ENCODE measurements around the gene VGLL1. TPM values are rescaled to one million over a fixed set of nuclear protein-coding genes. Genes with fewer than 3 reads are reported as not detected.
A peak's percentile ranks its signal among the peaks of the same experiment; 100 is the strongest.

VGLL1 gene
- polyA plus RNA-seq (ENCODE audit: insufficient read length): 7.2 TPM
- long read RNA-seq, donor 1: 0 reads
- long read RNA-seq, donor 2, partial matches to known transcripts: 5 of 9 reads
- long read RNA-seq, donor 2, other reads (novel, unspliced or antisense): 0 of 9 reads
- long read RNA-seq, donor 3: 0 reads
- long read RNA-seq, donor 4: 0 reads
- long read RNA-seq, donor 5, partial matches to known transcripts: 0 of 4 reads
- long read RNA-seq, donor 5, other reads (novel, unspliced or antisense): 0 of 4 reads
- long read RNA-seq, donor 6: 0 reads
- long read RNA-seq, donor 7, partial matches to known transcripts: 0 of 1 reads
- long read RNA-seq, donor 7, other reads (novel, unspliced or antisense): 0 of 1 reads
- long read RNA-seq, donor 8, partial matches to known transcripts: 0 of 1 reads
- long read RNA-seq, donor 8, other reads (novel, unspliced or antisense): 0 of 1 reads

- no peak for DNase-seq
Observed at GRCh38 chrX:136531951-136532350, at the start of gene VGLL1. VGLL1 (plus strand) TSS chrX:136532215; CDS start chrX:136536021, 3,806 bp downstream.

DNA sequence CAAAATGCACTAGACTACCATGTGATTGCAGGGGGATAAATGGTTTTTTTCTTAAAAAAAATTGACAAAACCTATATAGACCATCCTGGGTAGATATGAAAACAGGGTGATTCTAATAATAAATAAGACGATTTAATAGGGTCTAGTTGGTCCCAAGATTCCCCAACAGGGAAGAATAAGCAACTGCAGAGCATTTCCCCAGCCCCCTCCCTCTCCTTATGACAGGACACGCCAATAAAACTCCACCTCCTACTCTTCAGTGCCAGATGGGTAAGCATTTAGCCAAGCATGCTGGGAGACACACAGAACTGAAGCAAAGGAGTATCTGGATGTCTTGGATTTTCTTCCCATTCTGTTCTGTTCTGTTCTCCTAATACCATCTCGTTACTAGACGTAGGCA lies 44.4 kb upstream of the VGLL1 start, which contains the start of gene BRS3:
Gene BRS3 (plus strand): TSS at position 301 of the 400 bp plus-strand sequence. CDS start 168 bp downstream, outside the sequence.
- no peak for DNase-seq

DNA sequence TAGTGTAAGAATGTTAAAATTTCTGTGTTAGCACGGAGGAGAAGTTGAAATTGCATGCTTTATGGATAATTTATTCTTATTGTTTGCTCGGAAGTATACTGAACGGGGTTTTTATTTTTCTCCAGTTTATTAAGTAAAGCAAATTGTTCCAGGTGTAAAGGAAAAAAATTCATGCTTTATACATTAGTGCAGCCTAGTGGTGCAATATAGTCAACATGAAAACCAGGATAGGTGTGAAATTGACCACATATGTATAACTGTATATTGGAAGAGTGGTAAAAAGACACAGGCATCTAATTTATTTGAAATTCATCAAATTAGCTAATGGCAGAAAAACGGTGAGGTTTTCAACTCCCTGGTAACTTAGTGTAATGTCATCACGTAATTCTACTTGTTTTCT lies 43.3 kb upstream of the VGLL1 start:
- DNase-seq: no peak

- no peak for DNase-seq
Observed at GRCh38 chrX:136491832-136492231, 40.2 kb upstream of the VGLL1 start.

DNA sequence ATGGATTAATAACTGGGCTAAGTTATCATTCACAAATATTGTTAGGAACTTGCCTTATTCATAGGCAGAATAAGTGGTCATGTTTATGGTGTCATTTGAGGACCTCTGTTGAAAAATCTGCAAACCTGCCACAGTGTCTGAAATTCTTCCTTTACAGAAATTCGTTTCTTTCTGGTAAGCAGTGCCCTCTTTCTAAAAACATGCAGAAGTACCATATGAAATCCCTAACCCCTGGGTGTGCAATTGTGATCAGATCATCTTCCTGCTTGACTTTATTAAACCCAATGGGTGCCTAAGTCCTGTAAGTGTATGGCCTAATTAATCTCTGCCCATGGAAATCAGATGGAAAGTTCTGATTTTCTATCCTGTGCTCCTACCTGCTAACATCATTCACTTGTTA lies 39.0 kb upstream of the VGLL1 start:
- DNase-seq: no peak

- DNase-seq: no peak
Observed at GRCh38 chrX:136495043-136495442, 37.0 kb upstream of the VGLL1 start.

GRCh38 chrX:136496186-136496763 lies 35.7 kb upstream of the VGLL1 start:
- no peak for DNase-seq

DNA sequence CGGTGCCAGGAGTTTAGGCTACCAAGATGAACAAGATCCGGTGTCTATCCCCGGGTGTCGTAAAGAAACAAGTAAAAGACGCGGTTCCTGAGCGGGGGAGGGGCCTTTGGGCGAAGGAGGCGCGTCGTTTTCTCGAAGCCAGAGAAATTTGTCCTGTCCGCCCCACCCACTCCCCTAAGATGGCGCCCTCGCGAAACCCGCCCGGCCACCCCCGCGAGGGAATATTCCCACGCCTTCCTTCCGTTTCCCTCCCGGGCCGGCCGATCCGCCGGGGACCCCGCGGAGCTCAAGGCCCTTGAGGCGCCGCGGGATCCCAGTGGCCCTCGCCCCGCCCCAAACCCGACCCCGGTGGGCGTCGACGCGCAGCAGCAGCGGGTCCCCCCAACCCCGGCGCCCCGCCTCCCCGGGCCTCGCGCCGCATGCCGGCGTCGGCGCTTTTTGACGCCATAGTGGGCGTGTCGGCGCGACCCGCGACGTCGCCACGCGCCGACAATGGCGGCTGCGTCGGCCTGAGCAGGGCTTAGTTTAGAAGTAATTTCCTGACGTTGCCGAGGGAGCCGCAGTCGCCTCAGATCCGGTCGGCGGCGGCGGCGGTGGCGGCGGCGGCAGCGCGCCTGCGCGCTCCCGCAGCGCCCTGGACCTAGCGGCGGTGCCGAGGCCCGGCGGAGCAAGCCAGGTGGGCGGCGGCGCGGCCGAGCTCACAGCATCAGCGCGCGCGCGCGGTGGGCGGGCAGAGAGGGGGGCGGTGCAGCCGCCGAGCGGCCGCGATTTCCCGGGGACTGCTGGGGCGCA lies 35.1 kb upstream of the VGLL1 start:
- peak; percentile 84 for DNase-seq

- no peak for DNase-seq
Observed at GRCh38 chrX:136497556-136498052, 34.4 kb upstream of the VGLL1 start, which contains the start of gene HTATSF1. HTATSF1 (plus strand) TSS chrX:136497592; CDS start chrX:136497685, 93 bp downstream.

DNA sequence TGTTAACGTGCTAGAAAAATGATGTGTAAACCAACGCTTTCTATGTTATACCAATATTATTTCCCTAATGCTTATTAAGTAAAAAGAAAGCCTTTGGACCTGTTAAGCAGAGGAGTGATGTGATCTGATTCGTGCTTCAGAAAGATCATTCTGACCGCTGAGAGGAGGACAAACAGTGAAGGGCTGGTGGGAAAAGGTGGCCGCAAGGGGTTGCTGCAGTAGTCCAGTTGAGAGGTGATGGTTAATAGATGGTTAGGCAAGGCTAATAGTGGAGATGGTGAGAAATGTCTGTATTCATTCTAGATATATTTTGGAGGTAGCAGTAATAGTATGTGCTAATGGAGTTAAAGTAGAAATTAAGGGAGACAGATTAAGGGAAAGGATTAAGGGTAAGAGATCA lies 12.9 kb upstream of the VGLL1 start:
- no peak for DNase-seq

DNA sequence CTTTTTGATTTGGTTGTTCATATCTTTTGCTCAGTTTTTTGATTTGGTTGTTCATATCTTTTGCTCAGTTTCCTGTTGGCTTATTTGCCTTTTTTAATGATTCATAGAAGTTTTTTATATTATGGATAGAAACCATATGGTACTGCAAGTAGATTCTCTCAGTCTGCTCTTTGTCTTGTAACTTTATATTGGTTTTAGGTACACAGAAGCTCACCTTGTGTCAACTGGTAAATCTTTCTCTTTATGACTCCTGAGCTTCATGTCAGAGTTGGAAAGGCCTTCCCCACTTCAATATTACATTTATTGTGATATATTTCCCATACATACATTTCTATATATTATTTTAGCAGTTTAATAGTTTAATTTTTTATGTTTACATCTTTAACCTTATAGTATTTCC lies 8.2 kb upstream of the VGLL1 start:
- DNase-seq: no peak

DNA sequence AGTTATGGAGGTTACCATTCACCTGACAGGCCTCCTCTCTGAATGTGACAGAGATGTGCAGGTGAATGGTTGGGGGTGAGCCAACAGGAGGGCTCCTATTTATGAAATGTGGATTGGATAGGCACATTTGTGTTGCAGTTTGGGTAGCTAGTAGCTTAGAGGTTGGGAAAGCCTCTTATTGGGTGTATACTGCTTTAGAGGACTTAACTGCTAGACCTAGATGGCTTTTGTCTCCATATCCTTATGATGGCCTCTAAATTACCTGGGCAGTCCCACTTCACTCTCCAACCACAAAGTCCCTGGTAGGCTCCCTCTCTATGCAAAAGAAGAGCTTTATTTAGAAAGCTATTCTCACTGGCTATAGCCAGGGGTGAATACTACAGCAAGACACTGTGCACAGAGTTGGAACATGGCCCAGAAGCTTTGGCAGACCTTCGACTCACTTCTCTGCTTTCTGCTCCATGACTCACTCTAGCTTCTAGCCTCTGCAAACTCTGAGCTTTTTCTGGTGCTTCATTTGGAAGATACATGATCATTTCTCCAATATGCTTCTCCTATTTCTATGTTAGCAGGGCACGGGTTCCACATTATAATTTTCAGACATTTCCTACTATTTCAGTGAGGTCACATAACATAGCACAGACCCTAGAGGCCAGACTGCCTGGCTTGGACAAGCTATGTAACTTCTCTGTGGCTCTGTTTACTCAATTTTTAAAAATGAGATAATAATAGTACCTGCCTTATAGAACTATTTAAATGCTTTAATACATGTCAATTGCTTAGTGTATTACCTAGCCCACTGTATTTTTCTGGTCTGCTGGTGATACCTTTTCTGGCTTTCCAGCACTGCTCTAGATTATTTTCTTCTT lies 6.0 kb upstream of the VGLL1 start:
- peak; percentile 17 for DNase-seq

DNA sequence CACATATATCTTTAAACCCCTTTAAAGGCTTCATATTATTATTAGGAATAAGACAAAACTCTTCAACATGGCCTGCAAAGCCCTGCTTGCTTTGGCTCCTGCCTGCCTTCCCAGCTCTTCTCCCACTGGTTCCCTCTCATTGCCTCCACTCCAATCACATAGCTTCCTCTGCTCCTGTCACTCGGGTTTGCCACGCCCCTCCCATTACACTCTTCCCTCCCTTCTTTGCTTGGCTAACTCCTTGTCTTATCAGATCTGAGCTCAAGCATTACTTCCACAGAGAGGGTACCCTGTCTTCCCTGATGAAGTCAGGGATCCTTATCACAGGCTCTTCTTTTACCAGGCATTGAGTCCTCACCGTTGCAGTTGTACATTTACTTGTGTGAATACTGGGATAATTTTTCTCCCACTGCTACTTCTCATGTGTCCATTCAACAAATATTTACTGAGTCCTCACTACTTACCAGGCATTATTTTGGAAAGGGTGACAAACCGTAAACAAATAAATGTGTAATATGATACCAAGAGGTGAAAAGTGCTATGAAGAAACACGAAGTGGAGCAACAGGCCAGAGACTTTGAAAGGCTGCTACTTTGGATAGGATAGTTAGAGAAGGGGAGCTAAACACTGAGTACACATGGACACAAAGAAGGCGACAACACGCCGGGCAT lies 3.2 kb upstream of the VGLL1 start:
- DNase-seq: no peak

DNA sequence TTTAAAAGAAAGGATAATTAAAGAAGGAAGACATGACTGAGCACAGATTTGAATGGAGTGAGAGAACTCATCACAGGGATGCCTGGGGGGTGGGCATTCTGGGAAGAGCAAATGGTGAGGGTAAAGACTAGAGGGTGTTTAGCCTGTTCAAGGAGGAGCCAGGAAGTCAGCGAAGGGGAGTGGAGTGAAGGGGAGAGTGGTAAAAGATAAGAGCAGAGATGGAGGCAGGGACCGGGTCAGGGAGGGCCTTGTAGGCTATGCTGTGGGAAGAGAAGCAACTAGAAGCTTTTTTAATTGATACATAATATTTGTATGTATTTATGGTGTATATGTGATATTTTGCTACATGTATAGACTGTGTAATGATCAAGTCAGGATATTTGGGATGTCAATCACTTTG lies 2.2 kb upstream of the VGLL1 start:
- DNase-seq: no peak

DNA sequence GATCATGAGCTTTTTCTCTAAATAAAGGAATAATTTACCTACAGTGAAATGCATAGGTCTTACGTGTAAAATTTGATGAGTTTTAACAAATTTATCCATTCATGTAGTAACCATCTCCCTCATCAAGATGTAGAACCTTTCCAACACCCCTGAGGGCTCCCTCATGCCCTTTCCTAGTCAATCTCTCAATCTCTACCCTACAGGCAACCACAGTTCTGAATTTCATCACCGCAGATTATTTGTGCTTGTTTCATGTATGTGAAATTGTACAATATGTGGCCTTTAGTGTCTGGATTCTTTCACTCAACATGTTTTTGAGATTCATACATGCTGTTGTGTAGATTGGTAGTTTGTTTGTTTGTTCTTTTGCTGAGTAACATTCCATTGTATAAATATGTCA lies 2.1 kb downstream of the VGLL1 start:
- no peak for DNase-seq

GRCh38 chrX:136538811-136539210 lies 6.8 kb downstream of the VGLL1 start:
- no peak for DNase-seq

DNA sequence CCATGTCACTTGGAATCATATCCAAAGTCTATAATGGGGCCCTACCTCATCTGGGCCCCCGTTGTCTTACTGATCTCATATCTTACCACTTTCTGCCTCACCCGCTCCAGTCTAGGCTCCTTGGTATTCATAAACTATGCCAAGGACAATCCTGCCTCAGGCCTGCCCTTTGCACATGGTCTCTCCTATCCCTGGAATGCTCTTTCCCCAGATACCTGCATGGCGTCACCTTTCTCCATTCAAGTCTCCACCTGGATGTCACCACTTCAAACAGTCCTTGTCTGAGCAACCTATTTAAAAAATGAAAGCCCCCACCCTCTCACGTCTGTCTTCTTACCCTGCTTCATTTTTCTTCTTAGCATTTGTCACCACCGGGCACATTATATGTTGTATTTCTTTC lies 8.2 kb downstream of the VGLL1 start:
- DNase-seq: no peak

DNA sequence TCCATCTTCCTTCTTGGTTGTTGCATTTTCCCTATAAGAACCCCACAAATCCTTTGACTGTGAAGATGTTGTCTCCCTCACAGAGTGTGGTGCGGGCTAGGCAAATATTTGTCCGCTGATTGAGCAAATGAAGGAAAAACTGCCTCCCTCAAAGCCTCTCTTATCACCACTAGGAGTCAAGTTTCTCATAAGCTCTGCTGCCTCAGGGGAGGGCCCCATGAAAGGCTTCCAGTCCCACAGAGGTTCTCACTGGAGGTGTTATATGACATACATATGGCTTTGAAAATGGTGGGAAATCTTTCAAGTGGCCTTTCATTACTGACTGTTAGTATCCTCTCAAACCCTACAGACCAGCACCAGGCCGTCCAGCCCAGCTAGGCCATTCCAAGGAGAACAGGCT lies 9.3 kb downstream of the VGLL1 start:
- no peak for DNase-seq

GRCh38 chrX:136542281-136542680 lies 10.3 kb downstream of the VGLL1 start:
- DNase-seq: no peak

DNA sequence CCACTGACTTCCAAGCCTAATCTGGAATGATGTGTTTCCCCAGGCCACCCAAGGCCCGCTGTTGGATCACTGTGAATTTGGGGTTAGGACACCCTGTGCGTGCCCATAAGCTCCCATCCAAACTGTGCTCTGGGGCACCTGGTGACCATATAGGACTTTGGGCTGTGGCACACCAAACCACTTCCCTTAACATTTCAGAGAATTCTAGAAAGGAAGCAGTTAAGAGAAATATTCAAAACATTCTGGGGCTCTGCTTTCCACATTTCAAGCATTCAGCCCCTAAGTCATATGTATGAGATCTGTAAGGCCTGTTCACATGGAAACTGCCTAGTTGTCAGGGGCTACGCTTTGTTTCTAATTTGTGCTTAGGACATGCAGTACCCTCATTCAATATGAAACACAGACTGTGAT lies 14.4 kb downstream of the VGLL1 start:
- DNase-seq: no peak

DNA sequence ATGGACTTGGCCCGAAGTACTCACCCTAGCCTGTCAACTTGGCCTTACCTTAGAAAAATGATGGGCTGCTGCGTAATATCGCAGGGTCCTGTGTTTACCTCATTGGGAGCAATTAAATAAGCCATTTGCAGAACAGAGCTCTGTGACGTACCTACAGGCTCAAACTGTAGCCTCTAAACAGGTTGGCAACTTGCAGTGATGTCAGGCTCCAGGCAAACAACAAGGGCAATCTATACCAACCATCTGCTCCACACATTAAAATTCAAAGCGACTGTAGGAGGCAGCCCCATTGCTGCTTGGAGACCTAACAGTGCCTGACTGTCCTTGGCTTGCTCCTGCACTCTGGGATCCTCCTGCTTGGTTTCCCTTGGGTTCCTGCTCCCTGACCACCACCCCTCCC lies 17.2 kb downstream of the VGLL1 start:
- no peak for DNase-seq

All from left kidney (tissue), 8 donors.